NCI-H446 (cell line): Measurements from ENCODE around the gene CAMTA1.
"Not testable (repeated sequence)": the region's sequence is repeated elsewhere in the genome, so short reads cannot be mapped to it uniquely, and the experiment has no call there.

ENCODE experiments used
- DNase-seq, 2 experiments: peaks; one replicate each; lab custom pipeline; 2025; lab: John Stamatoyannopoulos, UW

Gene CAMTA1

DNA sequence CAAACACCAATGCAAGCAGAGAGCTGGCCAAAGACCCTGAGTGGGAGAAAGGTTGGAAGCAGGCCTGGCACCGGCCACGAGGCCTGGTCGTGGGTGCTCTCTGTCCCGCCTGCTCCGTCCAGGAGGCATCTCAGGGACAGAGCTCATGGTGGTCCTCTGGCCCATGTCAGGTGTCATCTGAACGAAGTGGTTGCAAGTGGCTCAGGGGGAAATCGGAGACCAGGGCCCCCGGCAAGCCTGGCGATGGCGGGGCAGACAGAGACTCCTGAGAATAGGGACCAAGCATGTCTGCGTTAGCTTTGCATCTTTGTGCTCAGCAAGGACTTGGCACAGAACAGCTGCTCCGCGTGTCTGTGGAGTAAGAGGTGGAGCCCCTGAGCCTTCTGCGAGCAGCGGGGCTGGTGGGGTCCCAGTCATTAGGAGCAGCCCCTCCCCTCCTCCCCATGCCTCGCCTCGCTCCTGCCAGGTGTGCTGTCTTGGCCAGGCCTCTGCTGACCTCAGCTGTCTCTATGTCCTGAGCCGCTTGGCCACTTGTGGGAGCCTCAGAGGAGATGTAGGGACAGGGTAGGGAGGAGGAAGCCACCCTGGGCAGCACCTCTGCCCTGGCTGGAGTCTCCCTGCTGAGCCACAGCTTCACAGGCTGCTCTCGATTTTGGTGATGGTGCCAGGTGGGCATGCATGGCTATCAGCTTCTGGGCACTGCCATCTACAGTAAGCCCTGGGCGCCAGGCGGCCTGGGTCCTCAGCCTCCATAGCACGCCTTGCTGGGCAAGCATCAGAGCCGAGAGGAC is 622.9 kb downstream of the CAMTA1 start:
- no peak for DNase-seq

DNA sequence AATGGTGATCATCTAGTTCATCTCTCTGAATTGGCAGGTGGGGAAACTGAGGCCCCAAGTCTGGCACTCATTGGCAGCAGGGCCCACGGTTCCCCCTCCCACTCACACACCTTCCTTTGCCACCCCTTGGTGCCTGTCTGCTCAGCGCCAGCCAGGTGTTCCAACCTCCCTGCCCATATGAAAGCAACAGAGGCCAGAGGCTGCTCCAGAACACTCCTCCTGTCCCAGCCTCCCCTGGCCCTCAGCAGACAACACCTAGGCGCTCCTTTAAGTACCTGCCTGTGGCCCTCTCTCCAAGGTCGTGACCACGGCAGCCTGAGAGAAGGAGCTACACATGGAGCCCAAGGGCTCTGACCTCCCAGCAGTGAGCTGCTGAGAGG is 623.5 kb downstream of the CAMTA1 start:
- DNase-seq, result no peak

DNA sequence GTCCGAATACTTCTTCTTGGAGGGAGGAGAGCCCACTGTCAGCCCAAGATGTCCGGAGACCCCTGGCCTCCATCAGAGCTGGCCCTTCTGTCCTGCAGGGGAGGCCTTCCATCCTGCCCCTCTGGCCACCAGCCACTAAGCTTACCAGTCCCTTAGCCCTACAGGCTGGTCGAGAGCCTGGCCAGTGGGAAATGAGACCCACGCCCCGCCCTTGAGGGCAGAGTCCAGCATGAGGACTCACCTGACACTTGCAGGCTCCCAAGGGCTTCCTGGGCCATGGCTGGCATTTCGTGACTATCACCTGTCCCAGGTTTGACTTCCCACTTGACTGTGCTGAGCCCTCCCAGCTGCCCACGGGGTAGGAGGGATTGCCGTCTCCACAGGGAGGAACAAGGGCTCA is 624.0 kb downstream of the CAMTA1 start:
- DNase-seq, result no peak

DNA sequence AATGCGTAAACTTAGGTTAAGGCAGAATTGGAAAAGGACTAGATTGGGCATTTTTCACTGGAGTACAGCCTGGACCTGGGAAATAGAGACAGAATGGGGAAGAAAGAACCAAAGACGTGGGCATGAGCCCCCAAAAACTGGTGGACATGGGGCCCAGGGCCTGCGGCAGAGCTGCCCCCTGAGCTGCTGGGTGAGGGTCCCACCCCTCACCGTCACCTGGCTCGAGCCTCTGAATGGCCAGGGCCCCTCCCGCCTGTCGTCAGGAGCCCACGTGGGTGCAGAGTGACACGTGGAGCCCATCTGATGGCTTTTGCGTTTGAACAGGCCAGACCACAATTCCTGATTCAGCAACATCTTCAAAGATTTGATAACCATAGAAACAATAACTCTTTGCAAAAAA is 624.9 kb downstream of the CAMTA1 start:
- no peak for DNase-seq

DNA sequence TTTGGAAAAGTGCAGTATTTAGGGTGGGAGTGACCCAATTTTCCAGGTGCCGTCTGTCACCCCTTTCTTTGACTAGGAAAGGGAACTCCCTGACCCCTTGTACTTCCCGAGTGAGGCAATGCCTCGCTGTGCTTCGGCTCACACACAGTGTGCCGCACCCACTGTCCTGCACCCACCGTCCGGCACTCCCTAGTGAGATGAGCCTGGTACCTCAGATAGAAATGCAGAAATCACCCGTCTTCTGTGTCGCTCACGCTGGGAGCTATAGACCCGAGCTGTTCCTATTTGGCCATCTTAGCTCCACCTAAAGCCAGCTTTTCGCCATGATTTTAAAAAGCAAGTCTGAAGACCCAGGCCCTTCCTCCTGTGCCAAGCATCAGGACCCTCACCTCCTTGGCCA is 632.4 kb downstream of the CAMTA1 start:
- not testable (repeated sequence) for DNase-seq

DNA sequence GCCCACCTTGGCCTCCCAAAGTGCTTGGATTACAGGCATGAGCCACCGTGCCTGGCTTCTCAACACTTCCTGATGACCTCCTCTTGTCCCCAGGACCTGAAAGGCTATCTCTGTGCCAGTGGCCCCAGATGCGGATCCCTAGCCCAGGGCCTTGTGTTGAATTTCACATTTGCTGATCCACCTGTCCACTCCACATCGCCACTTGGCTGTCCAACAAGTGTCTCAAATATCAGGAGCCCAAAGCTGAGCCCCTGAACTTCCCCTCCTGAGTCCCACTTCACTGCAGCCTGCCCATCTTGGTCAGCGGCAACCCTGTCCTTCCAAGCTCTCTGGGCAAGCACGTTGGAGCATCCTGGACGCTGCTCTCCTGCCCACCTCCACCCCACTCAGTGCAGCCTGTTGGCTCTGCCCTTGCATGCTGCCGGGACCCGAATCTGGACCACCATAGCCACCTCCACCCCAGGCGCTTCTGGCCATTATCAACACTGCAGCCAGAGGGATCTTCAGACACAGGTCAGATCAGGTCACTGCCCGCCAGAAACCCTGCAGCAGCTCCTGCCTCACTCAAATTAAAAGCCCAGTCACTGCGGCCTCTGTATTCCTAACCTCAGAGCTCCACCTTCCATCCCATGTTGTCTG is 633.3 kb downstream of the CAMTA1 start:
- DNase-seq, result no peak

DNA sequence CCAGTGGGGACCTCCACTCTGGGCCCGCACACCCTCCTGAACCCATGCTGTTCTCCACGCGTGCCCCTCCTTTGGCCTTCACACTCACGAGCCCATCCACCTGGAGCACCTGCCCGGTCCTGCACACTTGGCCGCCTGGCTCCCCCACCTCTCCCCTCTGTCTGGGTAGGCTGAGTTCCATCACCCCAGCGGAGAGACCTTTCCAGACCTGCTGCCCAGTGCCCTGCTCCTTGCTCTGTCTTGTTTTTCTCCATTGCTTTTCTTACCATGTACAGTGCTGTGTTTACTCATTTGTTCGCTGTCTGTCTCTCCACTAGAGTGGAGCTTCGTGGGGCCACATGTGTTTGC is 634.8 kb downstream of the CAMTA1 start:
- DNase-seq, result no peak

DNA sequence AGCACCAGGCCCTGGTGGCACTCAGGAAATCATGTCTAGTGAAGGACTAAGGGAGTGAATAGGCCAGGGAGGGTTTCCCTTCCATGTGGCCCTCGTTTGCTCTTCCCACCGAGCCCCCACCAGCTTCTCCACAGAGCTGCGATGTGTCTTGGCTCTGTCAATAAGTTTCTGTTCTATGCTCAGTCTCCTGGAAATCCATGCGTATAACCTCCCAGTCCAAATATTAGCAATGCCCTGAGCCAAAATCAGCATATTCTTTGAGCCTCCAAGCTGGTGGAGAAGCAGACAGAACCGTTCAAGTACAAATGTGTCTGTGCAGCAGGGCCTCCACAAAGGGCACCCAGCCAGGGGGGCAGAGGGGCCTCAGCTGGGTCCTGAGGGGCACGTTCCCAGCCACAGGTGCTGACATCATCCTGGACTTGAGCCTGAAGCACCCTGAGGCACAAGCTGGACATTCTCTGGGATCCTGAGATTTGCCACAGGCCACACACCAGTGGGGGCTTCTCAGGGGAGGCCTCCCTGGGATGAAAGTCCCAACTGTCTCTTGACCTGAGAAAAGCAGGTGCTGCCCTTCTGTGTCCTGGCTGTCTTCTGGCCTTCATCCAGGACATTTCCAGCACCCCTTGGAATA is 635.3 kb downstream of the CAMTA1 start:
- no peak for DNase-seq

DNA sequence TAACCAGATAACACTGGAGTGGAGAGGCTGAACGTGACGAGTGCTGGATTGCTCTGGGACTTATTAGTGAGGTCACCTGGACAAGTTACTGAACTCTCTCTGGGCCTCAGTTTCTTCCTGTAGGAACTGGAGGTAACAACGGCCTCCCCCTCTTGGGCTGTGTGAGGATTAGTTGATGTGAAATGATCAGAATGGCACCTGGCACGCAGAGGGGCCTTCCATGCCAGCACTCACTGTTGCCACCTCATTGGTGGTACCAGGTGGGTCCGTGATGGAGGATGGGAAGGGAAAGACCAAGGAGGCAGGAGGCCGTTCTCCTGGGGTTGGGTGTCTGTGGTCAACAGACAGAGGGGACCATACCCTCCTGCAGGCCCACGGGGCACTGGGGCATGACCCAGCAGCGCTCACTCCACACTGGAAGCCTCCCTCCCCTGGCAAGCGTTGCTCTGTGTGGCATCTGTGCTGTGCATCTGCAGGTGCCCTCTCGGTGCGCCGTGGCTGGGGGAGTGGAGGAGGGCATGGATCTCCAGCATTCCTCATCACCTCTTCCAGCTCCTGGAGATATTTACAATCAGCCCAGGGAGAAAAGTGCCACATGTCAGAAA is 636.3 kb downstream of the CAMTA1 start:
- DNase-seq, result no peak

DNA sequence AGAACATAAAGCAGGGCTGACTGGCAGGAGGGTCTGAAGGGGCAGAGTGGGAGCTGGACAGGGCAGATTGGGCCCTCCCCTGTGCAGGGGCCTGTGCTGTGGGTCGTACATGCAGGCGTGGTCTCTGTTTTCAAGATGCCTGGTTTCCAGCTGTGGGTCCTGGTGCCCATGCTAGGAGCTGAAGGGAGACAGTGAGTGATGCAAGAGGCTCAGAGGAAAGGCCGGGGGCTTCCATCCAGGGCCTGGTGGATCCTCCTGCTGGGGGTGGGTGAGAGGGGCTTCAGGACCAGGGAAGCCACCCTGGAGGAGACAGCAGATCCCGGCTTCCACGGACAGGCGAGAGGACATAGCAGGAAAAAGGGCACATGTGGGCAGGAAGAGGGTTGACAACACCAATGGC is 636.8 kb downstream of the CAMTA1 start:
- no peak for DNase-seq

DNA sequence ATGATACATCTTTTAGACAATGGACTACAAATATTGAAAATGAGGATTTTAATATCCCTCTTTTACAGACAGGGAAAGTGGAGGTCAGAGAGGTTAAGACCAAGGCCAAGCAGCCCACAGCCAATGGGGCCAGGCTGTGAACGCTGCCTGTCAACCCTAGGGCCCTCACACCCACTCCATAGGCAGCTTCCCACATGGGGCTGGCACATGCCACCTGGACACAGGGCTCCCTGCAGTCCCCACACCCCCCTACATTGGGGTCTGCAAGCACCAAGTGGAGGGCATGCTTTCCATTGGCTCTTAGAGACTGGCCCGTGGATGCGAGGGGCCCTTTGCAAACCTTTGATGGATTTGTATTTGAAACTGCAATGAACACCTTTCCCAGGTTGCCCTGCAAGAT is 637.3 kb downstream of the CAMTA1 start:
- DNase-seq, result no peak

DNA sequence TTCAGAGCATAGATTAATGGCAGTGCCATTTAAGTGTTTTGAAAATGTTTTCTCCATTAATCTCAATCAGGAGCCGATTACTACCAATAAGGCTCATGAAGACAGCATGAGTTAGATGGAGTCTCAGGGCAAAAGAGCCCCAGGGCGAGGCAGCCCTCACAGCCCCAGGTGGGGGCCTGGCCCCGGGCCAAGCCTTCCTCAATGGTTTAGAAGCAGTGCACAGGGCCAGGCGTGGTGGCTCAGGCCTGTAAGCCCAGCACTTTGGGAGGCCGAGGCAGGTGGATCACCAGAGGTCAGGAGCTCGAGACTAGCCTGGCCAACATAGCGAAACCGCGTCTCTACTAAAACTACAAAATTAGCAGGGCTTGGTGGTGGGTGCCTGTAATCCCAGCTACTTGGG is 637.7 kb downstream of the CAMTA1 start:
- no peak for DNase-seq

DNA sequence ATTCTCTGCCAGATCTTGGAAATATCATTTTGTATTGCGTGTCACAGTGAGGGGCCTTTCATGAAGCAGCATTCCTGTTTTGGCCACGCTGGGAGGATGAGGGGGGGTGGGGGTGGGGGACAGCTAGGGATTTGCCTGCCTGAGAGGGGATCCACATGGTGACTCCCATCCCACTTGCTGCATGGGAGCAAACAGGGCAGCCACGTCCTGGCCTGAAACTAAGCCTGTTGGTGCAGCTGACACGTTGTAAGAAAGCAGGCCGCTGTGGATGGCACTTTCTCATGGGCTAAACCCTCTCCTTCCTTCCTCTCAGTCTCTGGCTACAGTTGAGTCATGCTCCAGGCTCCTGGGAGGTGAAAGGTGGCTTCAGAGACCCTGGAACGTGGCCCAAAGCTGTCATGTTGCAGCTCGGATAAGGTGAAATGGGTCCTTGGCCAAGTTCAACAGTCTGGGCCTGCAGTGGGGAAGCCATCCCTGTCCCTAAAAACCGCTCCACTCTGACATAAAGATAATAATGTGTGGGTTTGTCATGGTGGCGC is 639.2 kb downstream of the CAMTA1 start:
- no peak for DNase-seq

DNA sequence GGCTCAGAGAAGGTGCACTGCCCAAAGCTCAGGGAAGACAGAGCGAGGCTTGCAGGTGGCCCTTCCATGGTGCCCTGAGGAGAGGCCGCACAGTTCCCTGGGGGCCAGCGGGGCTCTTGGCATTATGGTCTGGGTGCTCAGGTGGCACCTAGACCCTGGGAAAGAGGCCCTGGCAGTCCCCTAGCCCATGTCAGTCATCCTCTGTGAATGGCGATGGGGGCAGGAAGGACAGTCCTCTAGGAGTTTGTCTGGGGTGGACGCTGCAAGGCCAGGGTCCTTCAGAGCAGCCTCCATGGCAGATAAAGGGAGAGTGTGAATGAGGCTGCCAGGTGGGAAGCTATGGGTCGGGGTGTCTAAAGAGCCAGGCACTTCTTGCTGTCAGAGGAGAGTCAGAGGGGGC is 640.0 kb downstream of the CAMTA1 start:
- DNase-seq, result no peak

DNA sequence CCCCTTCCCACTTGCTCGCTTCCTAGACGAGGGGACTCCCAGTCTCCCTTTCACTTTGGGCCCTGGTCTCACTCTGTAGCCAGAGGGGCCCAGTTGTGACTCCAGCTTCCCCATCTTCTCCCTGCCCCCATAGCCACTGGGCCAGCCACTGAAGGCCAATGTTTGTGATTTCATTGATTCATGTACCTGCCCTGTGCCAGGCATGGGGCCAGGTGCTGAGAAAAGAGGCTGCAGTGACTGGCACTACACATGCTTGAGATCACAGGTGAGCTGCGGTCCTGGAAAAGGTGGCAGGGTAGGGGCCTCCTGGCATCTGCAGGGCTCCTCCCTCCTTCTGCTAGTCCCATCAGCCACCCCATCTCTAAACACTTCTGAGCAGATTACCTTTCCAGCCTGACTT is 640.5 kb downstream of the CAMTA1 start:
- no peak for DNase-seq

DNA sequence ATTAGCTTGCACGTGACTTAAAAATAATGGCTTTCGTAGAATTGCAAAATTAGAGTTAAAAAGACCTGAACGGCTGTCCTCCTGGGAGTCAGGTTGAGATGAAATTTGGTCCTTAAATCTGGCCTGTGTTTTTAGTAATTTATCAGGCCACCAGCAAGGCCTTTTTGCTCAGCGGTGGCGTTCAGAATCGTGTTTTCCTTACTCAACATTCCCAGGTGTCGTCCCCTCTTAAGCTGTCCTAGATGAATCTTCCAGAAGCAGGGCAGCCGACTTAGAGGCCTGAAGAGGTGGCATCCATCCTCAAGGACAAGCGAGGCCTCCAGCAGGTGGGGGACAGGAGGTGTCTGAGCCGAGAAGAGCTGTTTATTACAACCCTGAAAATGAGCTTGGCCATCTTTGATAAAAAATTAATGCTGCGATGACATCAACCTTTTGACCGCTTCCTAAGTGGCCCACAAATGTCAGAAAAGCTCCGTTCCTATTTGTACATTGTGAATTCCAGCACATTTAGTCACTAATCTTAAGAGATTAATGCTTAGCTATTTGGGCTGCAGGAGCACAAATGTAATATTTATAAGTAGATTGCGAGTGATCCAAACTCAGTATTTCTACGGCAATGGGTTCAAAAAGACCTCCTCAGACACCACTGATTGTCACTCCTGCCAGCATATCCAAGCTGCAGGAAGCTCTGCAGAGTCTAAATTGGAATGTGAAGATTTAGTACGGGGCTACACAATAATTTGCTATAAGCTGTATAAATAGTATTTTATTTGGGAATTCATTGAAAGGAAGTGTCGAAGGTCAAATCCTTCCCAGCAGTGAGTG is 641.7 kb downstream of the CAMTA1 start:
- no peak for DNase-seq

DNA sequence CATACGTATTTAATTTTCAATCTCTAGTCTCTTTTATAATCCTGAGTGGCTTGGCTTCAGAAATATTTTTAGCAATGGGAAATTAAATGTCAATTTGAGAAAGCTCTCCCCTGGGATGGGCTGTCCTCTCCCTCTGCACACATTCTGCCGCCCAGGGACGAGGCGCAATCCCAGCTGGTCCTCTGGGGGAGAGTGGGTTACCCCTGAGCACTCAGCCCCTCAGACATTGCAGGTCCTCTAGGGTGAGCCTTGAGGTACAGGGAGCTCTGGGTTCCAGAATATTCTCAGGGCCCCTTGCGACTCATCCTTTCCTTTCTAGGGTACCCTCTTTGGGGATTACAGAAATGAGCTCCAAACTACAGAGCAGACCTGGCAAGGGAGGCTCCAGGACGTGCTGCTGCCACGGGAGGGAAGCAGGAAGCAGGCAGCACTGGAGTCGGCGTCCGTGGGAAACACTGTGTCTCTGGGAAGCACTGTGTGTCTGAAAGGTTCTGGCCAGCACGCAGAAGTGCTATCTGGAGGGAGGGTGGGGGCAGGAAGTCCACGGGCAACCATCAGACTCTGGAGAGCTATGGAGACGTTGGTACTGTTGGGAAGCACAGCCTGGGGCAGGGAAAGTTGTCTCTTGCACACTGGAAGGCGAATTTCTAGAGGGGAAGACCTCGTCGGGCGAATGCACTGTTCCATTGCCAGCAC is 642.5 kb downstream of the CAMTA1 start:
- no peak for DNase-seq

DNA sequence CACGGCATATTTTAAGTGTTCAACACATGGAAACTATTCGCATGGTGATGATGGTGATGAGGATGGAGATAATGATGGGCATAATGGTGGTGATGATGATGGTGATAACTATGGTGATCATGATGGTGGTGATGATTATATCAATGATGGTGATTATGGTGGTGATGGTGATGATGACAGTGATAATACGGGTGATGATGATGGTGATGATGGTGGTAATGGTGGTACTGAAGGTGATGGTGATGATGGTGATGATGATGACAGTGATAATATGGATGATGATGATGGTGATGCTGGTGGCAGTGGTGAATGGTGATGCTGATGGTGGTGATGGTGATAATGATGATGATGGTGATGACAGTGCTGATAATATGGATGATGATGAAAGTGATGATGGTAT is 644.0 kb downstream of the CAMTA1 start:
- no peak for DNase-seq

DNA sequence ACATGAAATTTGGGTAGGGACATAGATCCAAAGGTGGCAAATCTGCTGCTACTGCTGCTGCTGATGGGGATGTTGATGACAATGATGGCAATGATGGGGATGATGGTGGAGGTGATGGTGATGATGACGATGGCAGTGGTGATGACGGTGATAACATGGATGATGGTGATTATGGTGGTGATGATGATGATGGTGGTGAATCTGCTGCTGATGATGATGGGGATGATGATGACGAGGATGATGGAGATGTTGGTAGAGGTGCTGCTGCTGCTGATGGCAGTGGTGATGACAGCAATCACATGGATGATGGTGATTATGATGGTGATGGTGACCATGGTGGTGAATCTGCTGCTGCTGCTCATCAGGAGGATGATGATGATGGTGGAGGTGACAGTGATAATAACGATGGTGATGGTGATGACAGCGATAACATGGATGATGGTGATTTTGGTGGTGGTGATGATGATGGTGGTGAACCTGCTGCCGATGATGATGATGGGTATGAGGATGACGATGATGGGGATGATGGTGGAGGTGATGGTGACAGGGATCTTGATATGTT is 644.9 kb downstream of the CAMTA1 start:
- DNase-seq, result no peak

DNA sequence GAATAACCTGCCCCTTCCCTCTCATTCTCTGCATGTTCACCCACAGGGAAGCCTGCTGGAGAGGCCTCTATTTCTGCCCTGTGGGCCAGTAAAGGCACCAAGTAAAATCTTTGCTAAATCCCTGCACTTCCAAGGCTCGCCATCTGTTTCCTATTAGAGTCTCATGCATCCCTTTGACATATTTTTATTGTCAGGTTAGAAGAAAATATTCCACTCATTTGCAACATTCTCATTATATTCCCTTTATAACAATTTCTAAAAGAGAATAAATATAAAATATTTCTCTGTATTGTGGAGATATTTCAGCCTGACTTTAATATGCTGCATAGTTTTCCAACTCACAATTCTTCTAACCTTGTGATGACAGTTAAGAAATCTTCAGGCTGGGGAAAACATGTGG is 645.4 kb downstream of the CAMTA1 start:
- DNase-seq, result no peak
